Caco-2 (cell line): ENCODE results near the gene RNF208. TPM values are rescaled to one million over a fixed set of nuclear protein-coding genes. Genes with fewer than 3 reads are reported as not detected.

Experiments
- BruUV-seq: library from RNA; stranded (reverse); fragments of 400-500 nt; replicated peaks from 2 replicates; lab custom pipeline; 2021; lab: Mats Ljungman, UMichigan
- CTCF ChIA-PET: fragments of 300-600 bp; sonication (Branson Sonifier 250); formaldehyde crosslinking; loops from one replicate; lab custom pipeline; 2022; ENCODE audit warnings: antibody characterized with exemption; lab: Charles Lee
- POLR2A ChIA-PET: fragments of 300-600 bp; sonication (Branson Sonifier 250); formaldehyde crosslinking; loops from one replicate; lab custom pipeline; 2022; ENCODE audit warnings: antibody characterized with exemption; lab: Charles Lee
- DNase-seq, 2 experiments: peaks; one replicate each; pipeline versions ENCODE4 v3.0.0 to v3.0.0-alpha.2; 2020 to 2022
- H3K27me3 ChIP-seq: replicated peaks from 2 replicates; pipeline ENCODE4 v1.6.0; 2011; ENCODE audit warnings: low read length; ENCODE audit not compliant: control insufficient read depth, insufficient read depth
- H3K36me3 ChIP-seq: 2 replicates; pipeline ENCODE4 v1.5.1; 2011; ENCODE audit warnings: low read length; ENCODE audit not compliant: control insufficient read depth, insufficient read depth
- H3K4me1 ChIP-seq: fragments of 250-450 bp; sonication (Bioruptor Pico); 2 replicates; pipeline ENCODE4 v1.5.1; 2020; ENCODE audit warnings: mild to moderate bottlenecking
- H3K4me3 ChIP-seq: 2 replicates; pipeline ENCODE4 v1.5.1; 2011; ENCODE audit warnings: low read depth, mild to moderate bottlenecking, control low read depth, low read length
- H3K9me3 ChIP-seq: fragments of 250-450 bp; sonication (Bioruptor Pico); 2 replicates; pipeline ENCODE4 v1.5.1; 2020; ENCODE audit warnings: mild to moderate bottlenecking, moderate library complexity
- H3K27ac Mint-ChIP-seq: one replicate; pipeline ENCODE4 v1.8.0; 2022; ENCODE audit warnings: mixed read lengths; ENCODE audit not compliant: unreplicated experiment
- H3K27me3 Mint-ChIP-seq: one replicate; pipeline ENCODE4 v1.8.0; 2022; ENCODE audit warnings: mixed read lengths; ENCODE audit not compliant: insufficient read depth, unreplicated experiment
- H3K36me3 Mint-ChIP-seq: one replicate; pipeline ENCODE4 v1.8.0; 2022; ENCODE audit warnings: mild to moderate bottlenecking, mixed read lengths; ENCODE audit not compliant: insufficient read depth, unreplicated experiment
- H3K4me1 Mint-ChIP-seq: one replicate; pipeline ENCODE4 v1.8.0; 2022; ENCODE audit warnings: low read depth, mixed read lengths; ENCODE audit not compliant: unreplicated experiment
- H3K4me3 Mint-ChIP-seq: one replicate; pipeline ENCODE4 v1.8.0; 2022; ENCODE audit warnings: mild to moderate bottlenecking, moderate library complexity, mixed read lengths; ENCODE audit not compliant: unreplicated experiment
- H3K9me3 Mint-ChIP-seq: one replicate; pipeline ENCODE4 v1.8.0; 2022; ENCODE audit warnings: mixed read lengths; ENCODE audit not compliant: unreplicated experiment
- CTCF ChIP-seq, 2 experiments: fragments of 200-600 bp in 1 of 2; IDR thresholded peaks; 1 replicate in 1 of 2; 2 replicates in 1 of 2; pipeline versions ENCODE4 v1.5.1 to v1.8.0; 2011 to 2022; ENCODE audit warnings: antibody characterized with exemption in 1 of 2, control low read depth in 1 of 2, inconsistent platforms in 1 of 2, low read depth in 1 of 2, low read length in 1 of 2, mild to moderate bottlenecking in 1 of 2, moderate library complexity in 1 of 2; ENCODE audit not compliant: insufficient read depth in 1 of 2, severe bottlenecking in 1 of 2, unreplicated experiment in 1 of 2
- intact Hi-C: fragments of 100-400 bp; cut with micrococcal nuclease; formaldehyde crosslinking; loops from one replicate; pipeline ENCODE4 v1.10.0; 2022; ENCODE audit not compliant: unreplicated experiment
- total RNA-seq: library from RNA; stranded (reverse); gene quantifications from 2 replicates; pipeline ENCODE4 v1.2.3, GENCODE V29; 2022

RNF208 gene
- total RNA-seq, 1 experiment from 2014 or later, result 6.5 TPM

GRCh38 chr9:137185921-137186320 lies 36.1 kb downstream of the RNF208 start:
- H3K27ac Mint-ChIP-seq, result no peak overlapping the region
- BruUV-seq, result no TSS peak
- Histone ChIP-seq H3K4me1 (peaks cover 16% of the 10 kb centered on the region), H3K36me3 (peaks cover 2% of the 10 kb centered on the region), H3K9me3 (no peaks in the 10 kb centered on the region), H3K4me3 (no peak overlapping the region), H3K27me3 (no peaks in the 10 kb centered on the region)
- no peak for TF ChIP-seq CTCF (IDR thresholded peaks at IDR 0.05; ENCODE audit: insufficient read depth in 1 of 2, low read depth in 1 of 2, low read length in 1 of 2, severe bottlenecking in 1 of 2, unreplicated experiment in 1 of 2)
- peaks cover 51% of the 10 kb centered on the region for H3K36me3 Mint-ChIP-seq
- H3K27me3 Mint-ChIP-seq, result no peaks in the 10 kb centered on the region
- intact Hi-C loops, result no loop called here
- ChIA-PET POLR2A (no interaction called here), CTCF (no interaction called here)
- H3K4me3 Mint-ChIP-seq, result no peak overlapping the region
- no peaks in the 10 kb centered on the region for H3K9me3 Mint-ChIP-seq
- peaks cover 19% of the 10 kb centered on the region for H3K4me1 Mint-ChIP-seq
- no peak for DNase-seq

GRCh38 chr9:137184881-137185660 lies 37.0 kb downstream of the RNF208 start:
- ChIA-PET POLR2A (no interaction called here), CTCF (no interaction called here)
- H3K27ac Mint-ChIP-seq, result no peak overlapping the region
- Histone ChIP-seq H3K4me3 (no peak overlapping the region), H3K9me3 (no peaks in the 10 kb centered on the region), H3K27me3 (no peaks in the 10 kb centered on the region), H3K4me1 (peaks cover 14% of the 10 kb centered on the region), H3K36me3 (peaks cover 2% of the 10 kb centered on the region)
- DNase-seq, result no peak
- H3K4me1 Mint-ChIP-seq, result peaks cover 13% of the 10 kb centered on the region
- peaks cover 43% of the 10 kb centered on the region for H3K36me3 Mint-ChIP-seq
- no peak overlapping the region for H3K4me3 Mint-ChIP-seq
- no peak for TF ChIP-seq CTCF (IDR thresholded peaks at IDR 0.05; ENCODE audit: insufficient read depth in 1 of 2, low read depth in 1 of 2, low read length in 1 of 2, severe bottlenecking in 1 of 2, unreplicated experiment in 1 of 2)
- intact Hi-C loops, result no loop called here
- H3K9me3 Mint-ChIP-seq, result no peaks in the 10 kb centered on the region
- BruUV-seq, result no TSS peak
- no peaks in the 10 kb centered on the region for H3K27me3 Mint-ChIP-seq

- BruUV-seq, result no TSS peak
- H3K27ac Mint-ChIP-seq, result no peak overlapping the region
- TF ChIP-seq CTCF (IDR thresholded peaks at IDR 0.05; ENCODE audit: insufficient read depth in 1 of 2, low read depth in 1 of 2, low read length in 1 of 2, severe bottlenecking in 1 of 2, unreplicated experiment in 1 of 2), result no peak
- H3K9me3 Mint-ChIP-seq, result no peaks in the 10 kb centered on the region
- ChIA-PET POLR2A (no interaction called here), CTCF (no interaction called here)
- peaks cover 13% of the 10 kb centered on the region for H3K4me1 Mint-ChIP-seq
- Histone ChIP-seq H3K4me3 (no peak overlapping the region), H3K9me3 (no peaks in the 10 kb centered on the region), H3K4me1 (peaks cover 7% of the 10 kb centered on the region; the same call in 1 of the 2 replicates), H3K36me3 (peaks cover 2% of the 10 kb centered on the region), H3K27me3 (no peaks in the 10 kb centered on the region)
- no peak overlapping the region for H3K4me3 Mint-ChIP-seq
- H3K36me3 Mint-ChIP-seq, result peaks cover 45% of the 10 kb centered on the region
- intact Hi-C loops, result no loop called here
- no peaks in the 10 kb centered on the region for H3K27me3 Mint-ChIP-seq
- no peak for DNase-seq
Measured at GRCh38 chr9:137183980-137184595, 38.0 kb downstream of the RNF208 start.
